BJ (cell line): ENCODE results near the gene KBTBD2. TPM values are rescaled to one million over a fixed set of nuclear protein-coding genes. Genes with fewer than 3 reads are reported as not detected.
"Not testable (repeated sequence)": the region's sequence is repeated elsewhere in the genome, so short reads cannot be mapped to it uniquely, and the experiment has no call there.

Source experiments
- CTCF ChIA-PET: fragments of 350-600 bp; formaldehyde crosslinking; extraction: SDS; loops from one replicate; lab custom pipeline; 2021; ENCODE audit warnings: antibody characterized with exemption, inconsistent platforms; lab: Yijun Ruan, JAX
- POLR2A ChIA-PET: fragments of 300-600 bp; sonication (Branson Sonifier 250); formaldehyde crosslinking; extraction: SDS; loops from one replicate; lab custom pipeline; 2021; ENCODE audit warnings: antibody characterized with exemption; lab: Charles Lee
- DNase-seq: peaks from one replicate; pipeline ENCODE4 v3.0.0-alpha.2; 2011; ENCODE audit warnings: low read depth
- H3K27me3 ChIP-seq: 2 replicates; pipeline ENCODE4 v1.6.0; 2011; ENCODE audit warnings: low read length; ENCODE audit not compliant: control insufficient read depth, insufficient read depth
- H3K36me3 ChIP-seq: 2 replicates; pipeline ENCODE4 v1.5.1; 2011; ENCODE audit warnings: low read length; ENCODE audit not compliant: control insufficient read depth, insufficient read depth
- H3K4me3 ChIP-seq: 2 replicates; pipeline ENCODE4 v1.5.1; 2011; ENCODE audit warnings: low read depth, mild to moderate bottlenecking, control low read depth, low read length
- polyA plus RNA-seq: library from polyadenylated mRNA; depleted of rRNA; stranded (reverse); fragments of >200 nt; gene quantifications from 2 replicates; pipeline ENCODE4 v1.2.3, GENCODE V29; 2011
- TF ChIP-seq, protein P1 (sequence below): IDR thresholded peaks from 2 replicates; pipeline ENCODE4 v1.5.1; 2011; ENCODE audit warnings: low read depth, mild to moderate bottlenecking, control low read depth, inconsistent platforms, low read length, moderate library complexity; ENCODE audit not compliant: insufficient read depth

Gene KBTBD2
- polyA plus RNA-seq, 1 experiment = 12.6 TPM

DNA sequence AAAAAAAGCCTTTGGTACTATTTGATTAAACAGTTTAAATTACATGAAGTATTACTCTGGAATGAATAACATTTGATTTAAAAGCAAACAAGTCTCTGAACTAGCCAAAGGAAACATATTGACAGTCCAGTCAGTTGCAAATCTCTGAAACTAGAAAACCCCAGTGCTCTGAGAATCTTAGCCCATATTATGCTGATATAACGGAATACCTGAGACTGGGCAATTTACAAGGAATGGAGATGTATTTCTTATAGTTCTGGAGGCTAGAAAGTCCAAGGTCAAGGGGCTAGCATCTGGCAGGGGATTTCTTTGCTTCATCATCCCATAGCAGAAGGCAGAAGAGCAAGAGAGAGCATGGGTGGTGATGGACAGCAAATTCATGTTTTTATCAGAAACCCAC is 44.0 kb upstream of the KBTBD2 start:
- TF ChIP-seq, protein P1, sequence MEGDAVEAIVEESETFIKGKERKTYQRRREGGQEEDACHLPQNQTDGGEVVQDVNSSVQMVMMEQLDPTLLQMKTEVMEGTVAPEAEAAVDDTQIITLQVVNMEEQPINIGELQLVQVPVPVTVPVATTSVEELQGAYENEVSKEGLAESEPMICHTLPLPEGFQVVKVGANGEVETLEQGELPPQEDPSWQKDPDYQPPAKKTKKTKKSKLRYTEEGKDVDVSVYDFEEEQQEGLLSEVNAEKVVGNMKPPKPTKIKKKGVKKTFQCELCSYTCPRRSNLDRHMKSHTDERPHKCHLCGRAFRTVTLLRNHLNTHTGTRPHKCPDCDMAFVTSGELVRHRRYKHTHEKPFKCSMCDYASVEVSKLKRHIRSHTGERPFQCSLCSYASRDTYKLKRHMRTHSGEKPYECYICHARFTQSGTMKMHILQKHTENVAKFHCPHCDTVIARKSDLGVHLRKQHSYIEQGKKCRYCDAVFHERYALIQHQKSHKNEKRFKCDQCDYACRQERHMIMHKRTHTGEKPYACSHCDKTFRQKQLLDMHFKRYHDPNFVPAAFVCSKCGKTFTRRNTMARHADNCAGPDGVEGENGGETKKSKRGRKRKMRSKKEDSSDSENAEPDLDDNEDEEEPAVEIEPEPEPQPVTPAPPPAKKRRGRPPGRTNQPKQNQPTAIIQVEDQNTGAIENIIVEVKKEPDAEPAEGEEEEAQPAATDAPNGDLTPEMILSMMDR = no peak
- POLR2A ChIA-PET = no interaction called here

DNA sequence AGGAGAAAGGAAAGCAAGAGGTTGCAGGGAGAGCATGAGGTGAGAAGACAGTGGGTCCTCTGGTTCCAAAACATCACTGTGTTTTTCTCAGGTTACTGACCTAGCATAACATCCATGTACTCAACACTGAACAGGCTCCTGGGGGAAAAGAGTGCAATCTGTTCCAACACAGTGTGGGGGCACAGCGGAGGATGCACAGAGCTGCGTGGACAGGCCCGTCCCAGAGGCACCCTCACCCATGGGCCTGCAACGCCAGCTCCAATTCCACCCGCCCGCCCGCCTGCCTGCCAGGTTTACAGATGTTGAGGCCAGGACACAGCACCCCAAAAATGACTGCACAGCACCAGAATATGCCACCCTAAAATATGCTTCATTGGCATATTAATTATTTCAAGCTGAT is 38.8 kb upstream of the KBTBD2 start:
- ChIA-PET POLR2A (no interaction called here), CTCF (no interaction called here)
- TF ChIP-seq, protein P1 = no peak
- H3K36me3 ChIP-seq = peaks cover 23% of the 10 kb centered on the region
- H3K4me3 ChIP-seq = no peak overlapping the region
- no peak for DNase-seq
- H3K27me3 ChIP-seq = no peaks in the 10 kb centered on the region

More for the DNA sequence above, 44.0 kb upstream of the KBTBD2 start:
- CTCF ChIA-PET = no interaction called here
- H3K36me3 ChIP-seq = peaks cover 11% of the 10 kb centered on the region
- no peak overlapping the region for H3K4me3 ChIP-seq
- DNase-seq = no peak
- H3K27me3 ChIP-seq = no peaks in the 10 kb centered on the region

DNA sequence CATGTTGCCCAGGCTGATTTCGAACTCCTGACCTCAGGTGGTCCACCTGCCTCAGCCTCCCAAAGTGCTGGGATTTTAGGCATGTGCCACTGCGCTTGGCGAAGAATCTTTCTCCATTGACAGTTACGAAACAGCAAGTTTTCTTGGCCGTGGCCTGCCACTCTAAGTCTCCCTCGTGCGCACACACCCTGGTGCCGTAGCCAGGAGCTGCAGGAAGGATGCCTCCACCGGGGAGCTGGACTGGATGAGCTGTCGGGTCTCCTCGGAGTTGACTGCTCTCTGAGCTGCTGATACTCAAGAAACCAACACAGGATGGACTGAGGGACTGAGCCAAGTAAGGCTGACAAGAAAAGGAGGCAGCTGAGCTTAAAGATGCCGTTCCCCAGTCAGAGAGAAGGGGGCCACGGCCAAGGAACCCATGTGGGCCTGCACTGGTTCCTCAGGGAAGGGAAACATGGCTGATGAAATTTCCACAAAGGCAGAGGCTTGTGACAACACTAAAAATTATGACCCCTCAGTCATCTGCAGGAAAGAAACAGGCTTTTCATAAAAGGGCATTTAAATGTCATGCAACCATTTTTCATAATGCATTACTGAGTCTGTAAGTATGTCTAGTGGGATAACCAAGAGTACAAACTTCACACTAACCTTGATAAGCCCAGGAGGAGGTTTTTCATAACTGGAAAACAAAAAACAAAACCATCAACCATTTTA is 38.0 kb upstream of the KBTBD2 start:
- Histone ChIP-seq H3K4me3 (no peak overlapping the region), H3K36me3 (peaks cover 23% of the 10 kb centered on the region), H3K27me3 (no peaks in the 10 kb centered on the region)
- DNase-seq = no peak
- POLR2A ChIA-PET = no interaction called here
- CTCF ChIA-PET = no interaction called here
- TF ChIP-seq, protein P1 = no peak

DNA sequence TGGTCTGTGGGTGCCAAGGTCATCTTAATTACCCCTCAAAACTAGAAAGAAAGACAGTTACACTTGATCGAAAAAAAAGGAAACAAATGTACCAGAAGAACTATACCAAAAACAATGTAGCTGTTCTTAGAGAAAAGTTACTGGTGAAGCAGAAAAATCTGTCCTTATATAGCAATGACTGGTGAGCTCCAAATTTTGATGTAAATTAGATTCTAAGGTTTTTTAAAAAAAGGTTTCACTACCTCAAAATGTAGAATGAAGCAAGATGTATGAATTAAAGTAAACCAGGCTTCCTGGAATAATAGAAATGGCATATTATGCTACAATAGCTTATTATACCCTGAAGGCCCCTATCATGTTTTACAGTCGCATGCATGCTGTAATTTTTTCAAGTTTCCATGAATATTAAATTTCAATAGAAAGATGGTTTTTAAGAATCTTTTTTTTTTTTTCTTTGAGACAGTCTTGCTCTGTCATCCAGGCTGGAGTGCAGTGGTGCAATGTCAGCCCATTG is 37.3 kb upstream of the KBTBD2 start:
- TF ChIP-seq, protein P1 = no peak
- POLR2A ChIA-PET = no interaction called here
- CTCF ChIA-PET = interaction anchor here (0.8 kb wide), 1 partner anchor 82 kb away, joined by 3 read pairs; no protein-coding TSS in a partner anchor
- no peak for DNase-seq
- Histone ChIP-seq H3K4me3 (no peak overlapping the region), H3K27me3 (no peaks in the 10 kb centered on the region), H3K36me3 (peaks cover 24% of the 10 kb centered on the region)

- POLR2A ChIA-PET = no interaction called here
These were observed 30.3 kb upstream of the KBTBD2 start for GRCh38 chr7:32921896-32922295.

DNA sequence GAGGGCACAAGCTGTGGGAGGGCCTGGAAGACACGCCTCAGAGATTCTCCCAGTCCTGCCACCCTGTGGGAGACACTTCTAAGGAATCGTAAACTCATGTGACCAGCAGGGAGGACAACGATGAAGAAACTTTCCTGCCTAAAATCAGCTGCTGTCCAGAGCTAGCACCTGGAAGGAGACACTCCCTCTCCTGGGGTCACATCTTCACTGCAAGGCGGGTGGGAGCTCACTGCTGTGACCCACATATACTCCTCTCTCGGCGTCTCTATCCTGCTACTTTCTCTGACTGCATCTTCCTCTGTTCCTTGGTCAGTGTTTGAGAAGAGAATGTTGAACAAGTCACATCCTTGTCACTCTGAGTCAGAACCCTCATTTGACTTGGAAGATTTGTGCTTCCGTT is 25.4 kb upstream of the KBTBD2 start:
- H3K4me3 ChIP-seq, H3K27me3 ChIP-seq, CTCF ChIA-PET, H3K36me3 ChIP-seq, POLR2A ChIA-PET, DNase-seq: not testable (repeated sequence)

More at GRCh38 chr7:32921896-32922295, 30.3 kb upstream of the KBTBD2 start:
- TF ChIP-seq, protein P1 = no peak
- no peak for DNase-seq
- CTCF ChIA-PET = no interaction called here
- no peak overlapping the region for H3K4me3 ChIP-seq
- peaks cover 10% of the 10 kb centered on the region for H3K36me3 ChIP-seq
- H3K27me3 ChIP-seq = no peaks in the 10 kb centered on the region
